Measurements from ENCODE around the gene NCAPG2.

- no peak for TF ChIP-seq CTCF (IDR thresholded peaks at IDR 0.05)
- TF ChIP-seq POLR2A (IDR thresholded peaks at IDR 0.05): no peak
Observed at GRCh38 chr7:158685693-158686092, 18.9 kb downstream of the NCAPG2 start.
